Heart left ventricle (tissue), 16 donors: ENCODE measurements around the gene ZBTB7C. TPM values are rescaled to one million over a fixed set of nuclear protein-coding genes. Genes with fewer than 3 reads are reported as not detected.
A peak's percentile ranks its signal among the peaks of the same experiment; 100 is the strongest.

ENCODE experiments used
- ATAC-seq, 4 donors: fragments of 200-7000 bp; cut with Tn5 transposase; one replicate each; pipeline ENCODE4 v1.9.1; 2020 to 2022; ENCODE audit warnings: moderate library complexity in 4 of 4, mild to moderate bottlenecking in 3 of 4, moderate number of reproducible peaks in 1 of 4
- DNase-seq, 5 donors: peaks; one replicate each; pipeline ENCODE4 v3.0.0-alpha.2; 2020
- H3K27ac ChIP-seq, 12 donors: fragments of 200-600 bp; sonication (generic) in 4 of 12; one replicate each; pipeline versions ENCODE4 v1.5.0 to v1.8.0; 2016 to 2022; ENCODE audit warnings: mild to moderate bottlenecking in 2 of 12
- H3K27me3 ChIP-seq, 9 donors: fragments of 200-600 bp; sonication (generic) in 2 of 9; one replicate each; pipeline versions ENCODE4 v1.5.1 to v1.8.0; 2016 to 2022; ENCODE audit warnings: mild to moderate bottlenecking in 3 of 9
- H3K36me3 ChIP-seq, 9 donors: fragments of 200-600 bp; sonication (generic) in 2 of 9; one replicate each; pipeline versions ENCODE4 v1.5.0 to v1.8.0; 2018 to 2022; ENCODE audit warnings: mild to moderate bottlenecking in 2 of 9
- H3K4me1 ChIP-seq, 12 donors: fragments of 200-600 bp; sonication (generic) in 4 of 12; one replicate each; pipeline versions ENCODE4 v1.5.0 to v1.8.0; 2016 to 2022; ENCODE audit warnings: mild to moderate bottlenecking in 3 of 12
- H3K4me3 ChIP-seq, 12 donors: fragments of 200-600 bp; sonication (generic) in 4 of 12; one replicate each; pipeline versions ENCODE4 v1.5.0 to v1.8.0; 2017 to 2022; ENCODE audit warnings: mild to moderate bottlenecking in 9 of 12, moderate library complexity in 4 of 12
- H3K9me3 ChIP-seq, 12 donors: fragments of 200-600 bp; sonication (generic) in 4 of 12; one replicate each; pipeline versions ENCODE4 v1.5.0 to v1.8.0; 2016 to 2022; ENCODE audit warnings: mild to moderate bottlenecking in 1 of 12
- POLR2A ChIP-seq, 2 donors: fragments of 450-650 bp; IDR thresholded peaks; one replicate each; pipeline ENCODE4 v1.6.1; 2017; ENCODE audit warnings: antibody characterized with exemption in 2 of 2, mild to moderate bottlenecking in 2 of 2, moderate library complexity in 2 of 2
- WGBS, 4 donors: extraction: QIAGEN DNeasy Blood & Tissue Kit in 2 of 4; methylation state at CpG; one replicate each; pipeline versions ENCODE4 v1.1.5 to v1.1.7; 2013 to 2018; 5-methylcytosine and 5-hydroxymethylcytosine counted together
- intact Hi-C, 10 donors: fragments of 100-400 bp; cut with DNase I; formaldehyde crosslinking; loops; one replicate each; pipeline versions ENCODE4 v1.11.1 to v1.14.2; 2022
- polyA plus RNA-seq, 2 donors: library from polyadenylated mRNA; stranded (reverse); fragments of 200-250 nt; gene quantifications; one replicate each; pipeline ENCODE4 v1.2.3, GENCODE V29; 2013
- total RNA-seq, 9 donors: library from RNA; depleted of rRNA in 2 of 9; stranded (reverse); fragments of >200 nt in 2 of 9; fragmentation: NEBNext Ultra II Directional in 3 of 9; extraction: Animal tissue kit (Norgen Biotek cat#: 25700) in 3 of 9; gene quantifications; one replicate each; pipeline versions ENCODE4 v1.1.0 to v1.2.4, GENCODE V29; 2016 to 2023
- TF ChIP-seq, protein P1 (sequence below), 12 donors: fragments of 200-600 bp; sonication (generic) in 4 of 12; IDR thresholded peaks; one replicate each; pipeline versions ENCODE4 v1.5.0 to v1.8.0; 2018 to 2022; ENCODE audit warnings: antibody characterized with exemption in 12 of 12, mild to moderate bottlenecking in 5 of 12
- donor health status: ischemic (EF 13 %, LVEDD 7.1; RV severe dilation, severe dysfunction).
- donor health status: healthy with polysubstance abuse.
- donor health status: DM: no; HTN: yes; CAD: no.
- donor health status: DM: no; HTN: no; CAD: no.
- donor health status: ischemic (EF 25% LVEDD 6.9; RV normal size, moderate dysfunction).
- donor health status: ischemic (EF 25% LVEDD 5.7; RV mildly dilated, moderate dysfunction).
- donor health status: healthy.
- donor health status: DM: yes; HTN: yes; CAD: no.
- donor health status: ischemic (EF 35%, LVEDD 5.7; RV mildly dilated, moderate dysfunction).
- donor health status: nonischemic (EF 11% LVEDD 7.7; RV severe dilation, severe dysfunction).
- donor health status: DM: yes; HTN: yes; CAD: no.
- donor health status: PGD.
- donor health status: ischemic (EF 29% LVEDD 5.4; RV normal size, mild dysfunction).
- donor health status: nonischemic (EF 23%, LVEDD 6.1; RV moderate dilation, normal function).

The ZBTB7C gene
- total and polyA plus RNA-seq, 11 donors = 0.68 to 7.5 (median 2.3) TPM

DNA sequence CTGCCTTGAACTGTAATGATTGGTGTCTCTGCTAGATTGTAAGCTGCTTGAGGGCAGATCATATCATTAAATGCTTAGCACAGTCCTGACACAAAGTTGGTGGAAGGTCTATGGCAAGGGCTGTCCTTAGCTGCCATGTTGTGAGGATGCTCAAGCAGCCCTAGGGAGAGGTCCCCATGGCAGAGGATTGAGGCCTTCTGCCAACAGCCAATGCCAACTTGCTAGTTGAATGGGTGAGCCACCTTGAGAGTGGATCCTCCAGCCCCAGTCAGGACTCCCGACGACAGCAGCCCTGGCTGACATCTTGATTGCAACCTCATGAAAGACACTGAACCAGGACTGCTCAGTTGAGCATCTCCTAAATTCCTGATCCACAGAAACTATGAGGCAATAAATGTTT lies 363.4 kb downstream of the ZBTB7C start:
- Histone ChIP-seq H3K27ac (no peak overlapping the region), H3K4me3 (no peak overlapping the region), H3K4me1 (peaks cover 0 to 5% (median 0%) of the 10 kb centered on the region in 12 donors), H3K9me3 (peaks cover 0 to 12% (median 0%) of the 10 kb centered on the region in 12 donors), H3K36me3 (no peaks in the 10 kb centered on the region), H3K27me3 (no peaks in the 10 kb centered on the region)
- DNase-seq (peak in 1 of 5 donors; percentile 1), ATAC-seq (no peak)
- intact Hi-C loops = loop anchor here in 1 of 10 donors (10.0 kb wide), 1 partner anchor 59 kb away; no protein-coding TSS in a partner anchor
- TF ChIP-seq, protein P1, sequence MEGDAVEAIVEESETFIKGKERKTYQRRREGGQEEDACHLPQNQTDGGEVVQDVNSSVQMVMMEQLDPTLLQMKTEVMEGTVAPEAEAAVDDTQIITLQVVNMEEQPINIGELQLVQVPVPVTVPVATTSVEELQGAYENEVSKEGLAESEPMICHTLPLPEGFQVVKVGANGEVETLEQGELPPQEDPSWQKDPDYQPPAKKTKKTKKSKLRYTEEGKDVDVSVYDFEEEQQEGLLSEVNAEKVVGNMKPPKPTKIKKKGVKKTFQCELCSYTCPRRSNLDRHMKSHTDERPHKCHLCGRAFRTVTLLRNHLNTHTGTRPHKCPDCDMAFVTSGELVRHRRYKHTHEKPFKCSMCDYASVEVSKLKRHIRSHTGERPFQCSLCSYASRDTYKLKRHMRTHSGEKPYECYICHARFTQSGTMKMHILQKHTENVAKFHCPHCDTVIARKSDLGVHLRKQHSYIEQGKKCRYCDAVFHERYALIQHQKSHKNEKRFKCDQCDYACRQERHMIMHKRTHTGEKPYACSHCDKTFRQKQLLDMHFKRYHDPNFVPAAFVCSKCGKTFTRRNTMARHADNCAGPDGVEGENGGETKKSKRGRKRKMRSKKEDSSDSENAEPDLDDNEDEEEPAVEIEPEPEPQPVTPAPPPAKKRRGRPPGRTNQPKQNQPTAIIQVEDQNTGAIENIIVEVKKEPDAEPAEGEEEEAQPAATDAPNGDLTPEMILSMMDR (IDR thresholded peaks at IDR 0.05) = no peak
- no peak for TF ChIP-seq POLR2A (IDR thresholded peaks at IDR 0.05)
- 77 to 87% (median 84%) methylated on average over 2 of the region's 2 CpGs for WGBS, 4 donors

DNA sequence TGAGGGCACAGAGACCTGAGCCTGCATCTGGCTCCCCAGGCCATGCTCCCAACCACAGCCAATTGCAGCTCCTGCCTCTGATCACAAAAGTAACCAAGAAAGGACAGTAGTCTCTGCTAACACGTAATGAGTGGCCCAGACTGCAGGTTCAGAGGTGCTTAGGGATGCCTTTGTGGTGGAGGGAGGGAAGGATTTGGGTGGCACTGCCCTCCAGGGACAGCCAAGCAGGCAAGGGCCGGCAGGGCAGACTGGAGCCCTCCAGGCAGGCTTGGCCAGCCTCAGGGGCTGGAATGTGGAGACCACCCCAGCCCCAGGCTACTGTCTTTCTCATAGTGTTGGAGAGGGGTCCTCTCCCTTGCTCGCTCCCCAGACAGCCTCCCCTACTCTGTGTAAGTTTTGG lies 364.2 kb downstream of the ZBTB7C start:
- Histone ChIP-seq H3K27me3 (no peaks in the 10 kb centered on the region), H3K36me3 (no peaks in the 10 kb centered on the region), H3K9me3 (peaks cover 0 to 12% (median 0%) of the 10 kb centered on the region in 12 donors), H3K4me1 (peaks cover 0 to 5% (median 0%) of the 10 kb centered on the region in 12 donors), H3K4me3 (no peak overlapping the region), H3K27ac (no peak overlapping the region)
- ATAC-seq (no peak), DNase-seq (peak in 1 of 5 donors; percentile 18)
- intact Hi-C loops = loop anchor here in 2 of 10 donors (5.0 to 10.0 kb wide), 2 partner anchors 52 to 60 kb away; no protein-coding TSS in a partner anchor
- WGBS, 4 donors = 92 to 96% (median 94%) methylated on average over 3 of the region's 3 CpGs
- TF ChIP-seq POLR2A (IDR thresholded peaks at IDR 0.05) = no peak
- TF ChIP-seq, protein P1 (IDR thresholded peaks at IDR 0.05) = no peak

DNA sequence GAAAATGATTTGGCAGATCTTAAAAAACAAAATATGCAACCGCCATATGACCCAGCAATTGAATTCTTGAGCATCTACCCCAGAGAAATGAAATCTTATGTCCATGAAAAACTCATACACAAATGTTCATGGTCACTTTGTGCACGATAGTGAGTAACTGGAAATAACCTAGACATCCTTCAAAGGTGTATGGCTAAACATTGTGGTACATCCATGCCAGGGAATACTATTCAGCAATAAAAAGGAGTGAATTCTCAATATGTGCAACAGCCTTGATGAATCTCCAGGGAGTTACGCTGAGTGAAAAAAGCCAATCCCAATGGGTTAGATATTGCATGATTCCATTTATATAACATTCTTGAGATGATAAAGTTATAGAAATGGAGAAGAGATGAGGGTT lies 366.0 kb downstream of the ZBTB7C start:
- Histone ChIP-seq H3K4me3 (no peak overlapping the region), H3K9me3 (peaks cover 0 to 12% (median 0%) of the 10 kb centered on the region in 12 donors), H3K27me3 (no peaks in the 10 kb centered on the region), H3K4me1 (peaks cover 0 to under 1% (median 0%) of the 10 kb centered on the region in 12 donors), H3K36me3 (no peaks in the 10 kb centered on the region), H3K27ac (no peak overlapping the region)
- intact Hi-C loops = loop anchor here in 2 of 10 donors (5.0 to 10.0 kb wide), 2 partner anchors 54 to 62 kb away; no protein-coding TSS in a partner anchor
- DNase-seq = no peak
- TF ChIP-seq, protein P1 (IDR thresholded peaks at IDR 0.05) = no peak
- no peak for TF ChIP-seq POLR2A (IDR thresholded peaks at IDR 0.05)
- WGBS, 4 donors = 80 to 98% (median 88%) methylated on average over 3 of the region's 3 CpGs
- ATAC-seq = no peak

DNA sequence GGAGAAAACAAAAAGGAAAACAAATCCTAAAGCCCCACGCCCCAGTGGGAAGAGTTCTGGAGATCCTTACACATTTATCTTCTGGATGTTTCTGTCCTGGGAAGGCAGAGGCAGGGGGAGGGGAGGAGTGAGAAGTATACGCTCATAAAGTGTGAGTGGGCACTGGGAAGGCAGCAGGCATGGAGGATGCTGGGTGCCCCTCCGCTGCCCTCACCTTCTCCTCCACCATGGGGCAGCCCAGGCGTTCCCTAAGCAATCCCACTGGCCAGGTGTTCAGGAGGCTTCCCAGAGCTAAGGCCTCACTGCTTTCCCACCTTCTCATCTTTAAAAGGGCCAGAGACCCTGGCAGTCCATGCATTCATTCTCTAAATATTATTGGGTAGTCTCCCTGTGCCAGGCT lies 366.8 kb downstream of the ZBTB7C start:
- intact Hi-C loops = loop anchor here in 2 of 10 donors (5.0 to 10.0 kb wide), 2 partner anchors 55 to 62 kb away; no protein-coding TSS in a partner anchor
- ATAC-seq = no peak
- Histone ChIP-seq H3K4me3 (no peak overlapping the region), H3K36me3 (no peaks in the 10 kb centered on the region), H3K9me3 (peaks cover 0 to 12% (median 0%) of the 10 kb centered on the region in 12 donors), H3K27me3 (no peaks in the 10 kb centered on the region), H3K4me1 (peaks cover 0 to 6% (median 0%) of the 10 kb centered on the region in 12 donors), H3K27ac (no peak overlapping the region)
- TF ChIP-seq, protein P1 (IDR thresholded peaks at IDR 0.05) = no peak
- TF ChIP-seq POLR2A (IDR thresholded peaks at IDR 0.05) = no peak
- no peak for DNase-seq
- WGBS, 4 donors = 82 to 97% (median 85%) methylated on average over 3 to 4 of the region's 4 CpGs
